Keratinocyte (primary cell): ENCODE data around the gene RFX3. TPM values are rescaled to one million over a fixed set of nuclear protein-coding genes. Genes with fewer than 3 reads are reported as not detected.

Experiments used
- DNase-seq: peaks from one replicate; pipeline ENCODE4 v3.0.0-alpha.2; 2011; ENCODE audit warnings: low read depth, missing footprints, low spot score
- FAIRE-seq: peaks from 2 replicates; lab custom pipeline; 2011; peaks lifted over from hg19 to GRCh38; lab: Jason Lieb, UNC
- H2AFZ ChIP-seq: 2 replicates; pipeline ENCODE4 v1.6.0; 2012; ENCODE audit warnings: low read length, control low read depth, inconsistent platforms; ENCODE audit not compliant: control insufficient read depth
- H3K27ac ChIP-seq: 2 replicates; pipeline ENCODE4 v1.5.1; 2011; ENCODE audit warnings: low read length; ENCODE audit not compliant: control insufficient read depth, insufficient read depth
- H3K27me3 ChIP-seq: 3 replicates; pipeline ENCODE4 v1.6.0; 2011; ENCODE audit warnings: low read length; ENCODE audit not compliant: control insufficient read depth, insufficient read depth; ENCODE audit errors: extremely low read depth
- H3K36me3 ChIP-seq, 2 experiments: 2 replicates in 1 of 2; 3 replicates in 1 of 2; pipeline ENCODE4 v1.5.1; 2011; ENCODE audit warnings: low read length in 2 of 2, mild to moderate bottlenecking in 1 of 2; ENCODE audit not compliant: control insufficient read depth in 2 of 2, insufficient read depth in 2 of 2; ENCODE audit errors: extremely low read depth in 1 of 2
- H3K4me1 ChIP-seq: 3 replicates; pipeline ENCODE4 v1.5.1; 2011; ENCODE audit warnings: low read length; ENCODE audit not compliant: control insufficient read depth, insufficient read depth; ENCODE audit errors: extremely low read depth
- H3K4me2 ChIP-seq: 3 replicates; pipeline ENCODE4 v1.6.0; 2011; ENCODE audit warnings: low read depth, low read length; ENCODE audit not compliant: control insufficient read depth, insufficient read depth; ENCODE audit errors: extremely low read depth
- H3K4me3 ChIP-seq, 3 experiments: fragments of 200-600 bp in 1 of 3; sonication (generic) in 1 of 3; 2 replicates in 2 of 3; 3 replicates in 1 of 3; pipeline ENCODE4 v1.5.1; 2011 to 2016; ENCODE audit warnings: low read length in 3 of 3, mild to moderate bottlenecking in 3 of 3, control low read depth in 2 of 3, inconsistent platforms in 1 of 3, low read depth in 1 of 3, mixed read lengths in 1 of 3, mixed run types in 1 of 3, moderate library complexity in 1 of 3; ENCODE audit not compliant: control insufficient read depth in 2 of 3, insufficient read depth in 2 of 3; ENCODE audit errors: extremely low read depth in 1 of 3
- H3K79me2 ChIP-seq: 2 replicates; pipeline ENCODE4 v1.6.0; 2012; ENCODE audit warnings: low read length; ENCODE audit not compliant: control insufficient read depth, insufficient read depth
- H3K9ac ChIP-seq: 3 replicates; pipeline ENCODE4 v1.6.0; 2011; ENCODE audit warnings: low read length; ENCODE audit not compliant: control insufficient read depth, insufficient read depth; ENCODE audit errors: extremely low read depth
- H3K9me1 ChIP-seq: 3 replicates; pipeline ENCODE4 v1.6.0; 2011; ENCODE audit warnings: low read length; ENCODE audit not compliant: control insufficient read depth, insufficient read depth; ENCODE audit errors: extremely low read depth
- H3K9me3 ChIP-seq: 2 replicates; pipeline ENCODE4 v1.5.1; 2012; ENCODE audit warnings: low read depth, low read length; ENCODE audit not compliant: control insufficient read depth
- H4K20me1 ChIP-seq: 3 replicates; pipeline ENCODE4 v1.6.0; 2011; ENCODE audit warnings: low read length; ENCODE audit not compliant: control insufficient read depth, insufficient read depth; ENCODE audit errors: extremely low read depth
- CTCF ChIP-seq, 3 experiments: IDR thresholded peaks in 1 of 3; conservative IDR thresholded peaks in 1 of 3; optimal IDR thresholded peaks in 1 of 3; 2 replicates in 2 of 3; 3 replicates in 1 of 3; pipeline versions ENCODE3 to v1.5.1; 2011; ENCODE audit warnings: low read length in 3 of 3, mild to moderate bottlenecking in 3 of 3, moderate library complexity in 2 of 3, control low read depth in 1 of 3, inconsistent platforms in 1 of 3; ENCODE audit not compliant: insufficient read depth in 2 of 3; ENCODE audit errors: extremely low read depth in 1 of 3
- EZH2 ChIP-seq: IDR thresholded peaks from one replicate; pipeline ENCODE4 v1.6.1; 2012; ENCODE audit warnings: inconsistent platforms, mild to moderate bottlenecking, low read length, moderate library complexity
- dilution Hi-C: fragments of 300-500 bp; cut with MboI; formaldehyde crosslinking; loops from one replicate; pipeline ENCODE4 v1.7.0; 2020; ENCODE audit warnings: low sequenced_read_pairs; ENCODE audit not compliant: extremely low pct_ligation_motif_present
- polyA plus RNA-seq, 5 experiments: library from polyadenylated mRNA; depleted of rRNA in 3 of 5; stranded (reverse) in 3 of 5; stranded (forward) in 1 of 5; unstranded in 1 of 5; fragments of >200 nt; gene quantifications; 1 replicate in 1 of 5; 2 replicates in 3 of 5; 3 replicates in 1 of 5; pipeline versions ENCODE4 v1.2.1 to v1.2.3, GENCODE V29; 2011 to 2012; ENCODE audit warnings: missing spikeins in 2 of 5, low read depth in 1 of 5, low replicate concordance in 1 of 5

The RFX3 gene
- polyA plus RNA-seq, 1 donor (not counting 4 experiments of a cell fraction or from before 2014, with no cell fraction given) = 1.8 TPM

DNA sequence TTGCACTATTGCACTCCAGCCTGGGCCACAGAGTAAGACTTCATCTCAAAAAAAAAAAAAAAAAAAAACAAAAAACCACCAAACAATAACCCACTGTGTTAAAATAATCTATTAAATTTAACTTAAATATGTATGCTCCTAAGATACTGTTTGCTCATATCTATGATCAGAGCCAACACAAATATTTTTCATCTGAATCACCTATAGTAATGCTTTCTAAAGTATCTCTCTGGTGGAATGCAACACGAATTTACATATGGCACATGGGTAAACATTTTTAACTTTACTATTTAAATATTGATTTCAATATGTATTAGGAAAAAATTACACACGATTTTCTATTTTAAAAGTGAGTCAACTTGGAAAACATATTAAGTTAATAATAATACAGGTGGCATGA lies 196.4 kb downstream of the RFX3 start:
- dilution Hi-C loops = no loop called here
- no peak for FAIRE-seq

DNA sequence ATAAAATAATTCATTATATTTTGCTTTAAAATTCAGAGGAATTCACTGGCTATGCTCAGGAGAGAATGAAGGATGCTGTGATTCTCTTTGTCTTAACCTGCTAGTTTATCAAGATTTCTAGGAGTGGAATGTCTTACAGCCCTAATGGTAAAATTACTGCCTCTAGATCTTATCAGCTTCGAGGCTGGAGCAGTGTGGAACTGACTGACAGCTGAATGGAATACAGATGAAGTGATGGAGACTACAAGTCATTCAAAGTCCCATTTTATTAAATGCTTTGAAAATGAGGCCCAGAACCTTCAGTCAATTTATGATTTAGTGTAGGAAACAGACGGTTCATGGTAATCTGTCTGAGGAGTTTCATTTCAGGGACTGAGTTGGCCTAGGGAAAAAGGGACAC lies 202.1 kb downstream of the RFX3 start:
- dilution Hi-C loops = no loop called here
- Histone ChIP-seq H3K36me3 (no peaks in the 10 kb centered on the region), H4K20me1 (no peaks in the 10 kb centered on the region), H3K9me3 (no peaks in the 10 kb centered on the region), H2AFZ (peak overlapping the region; percentile 3), H3K79me2 (no peaks in the 10 kb centered on the region), H3K4me1 (no peaks in the 10 kb centered on the region), H3K4me3 (no peak overlapping the region), H3K27ac (no peak overlapping the region), H3K9ac (no peak overlapping the region), H3K27me3 (no peaks in the 10 kb centered on the region), H3K4me2 (no peak overlapping the region), H3K9me1 (no peaks in the 10 kb centered on the region)
- no peak for FAIRE-seq
- TF ChIP-seq EZH2 (no peak), CTCF (optimal IDR thresholded peaks at IDR 0.05 in 1 of 3, IDR thresholded peaks at IDR 0.05 in 1 of 3, conservative IDR thresholded peaks at IDR 0.05 in 1 of 3; ENCODE audit: extremely low read depth in 1 of 3, insufficient read depth in 2 of 3, low read length in 3 of 3) (no peak)
- DNase-seq = no peak

More for the DNA sequence above, 196.4 kb downstream of the RFX3 start:
- Histone ChIP-seq H3K9ac (no peak overlapping the region), H3K27ac (no peak overlapping the region), H3K79me2 (no peaks in the 10 kb centered on the region), H3K4me1 (no peaks in the 10 kb centered on the region), H3K9me1 (no peaks in the 10 kb centered on the region), H3K27me3 (no peaks in the 10 kb centered on the region), H3K4me3 (no peak overlapping the region), H3K9me3 (no peaks in the 10 kb centered on the region), H4K20me1 (no peaks in the 10 kb centered on the region), H3K36me3 (no peaks in the 10 kb centered on the region), H3K4me2 (no peak overlapping the region), H2AFZ (no peak overlapping the region)
- no peak for DNase-seq
- no peak for TF ChIP-seq CTCF (optimal IDR thresholded peaks at IDR 0.05 in 1 of 3, IDR thresholded peaks at IDR 0.05 in 1 of 3, conservative IDR thresholded peaks at IDR 0.05 in 1 of 3; ENCODE audit: extremely low read depth in 1 of 3, insufficient read depth in 2 of 3, low read length in 3 of 3)
- TF ChIP-seq EZH2 = no peak
